OCI-LY1 (cell line): ENCODE results near the gene FHL2.

Source experiments
- EZH2 ChIP-seq: fragments of 200-600 bp; sonication (generic), shearing (Covaris generic); IDR thresholded peaks from 2 replicates; pipeline ENCODE4 v1.8.0; 2017; ENCODE audit warnings: borderline replicate concordance, mixed run types, mild to moderate bottlenecking, antibody characterized with exemption, low read length, moderate library complexity, mixed read lengths
- TF ChIP-seq, protein P1 (sequence below): fragments of 200-600 bp; sonication (generic), shearing (Covaris generic); IDR thresholded peaks from 2 replicates; pipeline ENCODE4 v1.5.1; 2017; ENCODE audit warnings: mild to moderate bottlenecking, antibody characterized with exemption, low read length, moderate library complexity, mixed read lengths

DNA sequence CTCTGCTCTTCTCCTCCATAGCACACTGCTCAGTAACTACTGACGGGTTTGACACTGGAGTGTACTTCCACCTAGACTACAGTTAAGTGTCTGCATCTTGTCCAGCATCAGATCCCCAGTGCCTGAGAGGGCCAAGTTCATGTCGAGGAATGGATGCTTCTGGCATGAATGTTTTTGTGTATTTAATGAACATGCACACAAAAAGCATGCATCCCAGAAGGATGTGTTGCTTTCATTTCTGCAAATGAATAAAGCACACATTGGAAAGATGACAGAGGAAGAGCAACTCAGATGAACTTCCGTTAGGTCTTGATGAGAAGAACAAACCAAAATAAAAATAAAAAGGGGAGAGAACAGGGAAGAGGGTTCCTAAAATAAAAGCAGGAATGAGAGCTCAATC, 33.6 kb downstream of the FHL2 start:
- TF ChIP-seq, protein P1, sequence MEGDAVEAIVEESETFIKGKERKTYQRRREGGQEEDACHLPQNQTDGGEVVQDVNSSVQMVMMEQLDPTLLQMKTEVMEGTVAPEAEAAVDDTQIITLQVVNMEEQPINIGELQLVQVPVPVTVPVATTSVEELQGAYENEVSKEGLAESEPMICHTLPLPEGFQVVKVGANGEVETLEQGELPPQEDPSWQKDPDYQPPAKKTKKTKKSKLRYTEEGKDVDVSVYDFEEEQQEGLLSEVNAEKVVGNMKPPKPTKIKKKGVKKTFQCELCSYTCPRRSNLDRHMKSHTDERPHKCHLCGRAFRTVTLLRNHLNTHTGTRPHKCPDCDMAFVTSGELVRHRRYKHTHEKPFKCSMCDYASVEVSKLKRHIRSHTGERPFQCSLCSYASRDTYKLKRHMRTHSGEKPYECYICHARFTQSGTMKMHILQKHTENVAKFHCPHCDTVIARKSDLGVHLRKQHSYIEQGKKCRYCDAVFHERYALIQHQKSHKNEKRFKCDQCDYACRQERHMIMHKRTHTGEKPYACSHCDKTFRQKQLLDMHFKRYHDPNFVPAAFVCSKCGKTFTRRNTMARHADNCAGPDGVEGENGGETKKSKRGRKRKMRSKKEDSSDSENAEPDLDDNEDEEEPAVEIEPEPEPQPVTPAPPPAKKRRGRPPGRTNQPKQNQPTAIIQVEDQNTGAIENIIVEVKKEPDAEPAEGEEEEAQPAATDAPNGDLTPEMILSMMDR = no peak
- TF ChIP-seq EZH2 = no peak
